ENCODE results near the gene BRSK2.

Gene BRSK2

DNA sequence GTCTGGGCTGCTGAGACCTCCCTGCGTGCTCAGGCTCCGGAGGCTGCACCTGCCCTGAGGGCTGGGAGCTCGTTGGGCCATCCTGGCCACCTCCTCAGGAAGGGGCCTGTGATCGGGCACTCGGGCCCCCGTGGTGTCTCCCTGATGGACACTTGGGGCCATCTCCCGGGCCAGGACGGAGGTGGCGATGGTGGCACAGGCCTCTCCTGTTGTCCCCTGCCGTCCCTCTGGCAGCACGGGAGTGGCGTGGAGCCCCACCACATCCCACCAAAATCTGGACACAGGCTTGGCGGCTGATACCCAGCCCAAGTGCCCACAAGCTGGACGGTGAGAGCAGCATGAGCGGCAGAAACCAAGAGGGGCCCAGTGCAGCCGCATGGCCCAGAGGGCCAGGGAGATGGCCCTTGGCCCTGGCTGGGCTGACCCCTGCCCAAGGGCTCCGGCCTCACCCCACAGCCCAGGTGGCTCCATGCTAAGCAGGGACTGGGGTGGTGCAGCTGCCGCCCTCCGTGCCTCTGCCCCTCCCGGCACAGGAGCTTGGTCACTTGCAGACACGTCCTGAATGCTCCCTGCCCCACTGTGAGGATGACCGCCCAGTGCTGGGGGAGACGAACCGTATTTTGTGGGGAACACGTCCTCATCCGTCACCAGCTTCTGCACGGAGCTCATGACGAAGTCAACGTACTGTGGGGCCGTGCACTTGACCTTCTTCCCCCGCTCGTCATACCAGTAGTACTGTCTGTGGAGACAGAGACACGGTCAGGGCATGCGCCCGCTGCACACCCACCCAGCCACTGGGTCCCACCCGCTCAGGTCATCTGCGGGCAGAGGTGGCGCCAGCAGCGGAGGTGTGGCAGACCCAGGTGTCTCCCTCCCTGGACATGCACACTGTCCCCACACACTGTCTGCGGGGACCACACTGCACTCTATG, 81.2 kb downstream of the BRSK2 start:
- no peak for ATAC-seq
- no peak for TF ChIP-seq SNAI2 (CRISPR knock-in tag; IDR thresholded peaks at IDR 0.05)
- no peak for TF ChIP-seq ZC3H10 (CRISPR knock-in tag; IDR thresholded peaks at IDR 0.05)
- TF ChIP-seq RARB (CRISPR knock-in tag; IDR thresholded peaks at IDR 0.05) = no peak
- TF ChIP-seq, protein P1, sequence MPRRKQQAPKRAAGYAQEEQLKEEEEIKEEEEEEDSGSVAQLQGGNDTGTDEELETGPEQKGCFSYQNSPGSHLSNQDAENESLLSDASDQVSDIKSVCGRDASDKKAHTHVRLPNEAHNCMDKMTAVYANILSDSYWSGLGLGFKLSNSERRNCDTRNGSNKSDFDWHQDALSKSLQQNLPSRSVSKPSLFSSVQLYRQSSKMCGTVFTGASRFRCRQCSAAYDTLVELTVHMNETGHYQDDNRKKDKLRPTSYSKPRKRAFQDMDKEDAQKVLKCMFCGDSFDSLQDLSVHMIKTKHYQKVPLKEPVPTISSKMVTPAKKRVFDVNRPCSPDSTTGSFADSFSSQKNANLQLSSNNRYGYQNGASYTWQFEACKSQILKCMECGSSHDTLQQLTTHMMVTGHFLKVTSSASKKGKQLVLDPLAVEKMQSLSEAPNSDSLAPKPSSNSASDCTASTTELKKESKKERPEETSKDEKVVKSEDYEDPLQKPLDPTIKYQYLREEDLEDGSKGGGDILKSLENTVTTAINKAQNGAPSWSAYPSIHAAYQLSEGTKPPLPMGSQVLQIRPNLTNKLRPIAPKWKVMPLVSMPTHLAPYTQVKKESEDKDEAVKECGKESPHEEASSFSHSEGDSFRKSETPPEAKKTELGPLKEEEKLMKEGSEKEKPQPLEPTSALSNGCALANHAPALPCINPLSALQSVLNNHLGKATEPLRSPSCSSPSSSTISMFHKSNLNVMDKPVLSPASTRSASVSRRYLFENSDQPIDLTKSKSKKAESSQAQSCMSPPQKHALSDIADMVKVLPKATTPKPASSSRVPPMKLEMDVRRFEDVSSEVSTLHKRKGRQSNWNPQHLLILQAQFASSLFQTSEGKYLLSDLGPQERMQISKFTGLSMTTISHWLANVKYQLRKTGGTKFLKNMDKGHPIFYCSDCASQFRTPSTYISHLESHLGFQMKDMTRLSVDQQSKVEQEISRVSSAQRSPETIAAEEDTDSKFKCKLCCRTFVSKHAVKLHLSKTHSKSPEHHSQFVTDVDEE (CRISPR knock-in tag; IDR thresholded peaks at IDR 0.05) = no peak
- TF ChIP-seq, protein P2, sequence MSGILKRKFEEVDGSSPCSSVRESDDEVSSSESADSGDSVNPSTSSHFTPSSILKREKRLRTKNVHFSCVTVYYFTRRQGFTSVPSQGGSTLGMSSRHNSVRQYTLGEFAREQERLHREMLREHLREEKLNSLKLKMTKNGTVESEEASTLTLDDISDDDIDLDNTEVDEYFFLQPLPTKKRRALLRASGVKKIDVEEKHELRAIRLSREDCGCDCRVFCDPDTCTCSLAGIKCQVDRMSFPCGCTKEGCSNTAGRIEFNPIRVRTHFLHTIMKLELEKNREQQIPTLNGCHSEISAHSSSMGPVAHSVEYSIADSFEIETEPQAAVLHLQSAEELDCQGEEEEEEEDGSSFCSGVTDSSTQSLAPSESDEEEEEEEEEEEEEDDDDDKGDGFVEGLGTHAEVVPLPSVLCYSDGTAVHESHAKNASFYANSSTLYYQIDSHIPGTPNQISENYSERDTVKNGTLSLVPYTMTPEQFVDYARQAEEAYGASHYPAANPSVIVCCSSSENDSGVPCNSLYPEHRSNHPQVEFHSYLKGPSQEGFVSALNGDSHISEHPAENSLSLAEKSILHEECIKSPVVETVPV (CRISPR knock-in tag; IDR thresholded peaks at IDR 0.05) = no peak
- no peak for TF ChIP-seq ISL1 (CRISPR knock-in tag; IDR thresholded peaks at IDR 0.05)
- no peak for TF ChIP-seq GLIS3 (CRISPR knock-in tag; IDR thresholded peaks at IDR 0.05)
- TF ChIP-seq TOX (CRISPR knock-in tag; IDR thresholded peaks at IDR 0.05; ENCODE audit: borderline replicate concordance) = no peak
- TF ChIP-seq PPARA (CRISPR knock-in tag; IDR thresholded peaks at IDR 0.05; ENCODE audit: borderline replicate concordance) = no peak
- no peak for TF ChIP-seq TCF4 (CRISPR knock-in tag; IDR thresholded peaks at IDR 0.05; ENCODE audit: borderline replicate concordance)
- no peak for TF ChIP-seq CSDC2 (CRISPR knock-in tag; IDR thresholded peaks at IDR 0.05)
- TF ChIP-seq ZFP30 (CRISPR knock-in tag; IDR thresholded peaks at IDR 0.05) = no peak

DNA sequence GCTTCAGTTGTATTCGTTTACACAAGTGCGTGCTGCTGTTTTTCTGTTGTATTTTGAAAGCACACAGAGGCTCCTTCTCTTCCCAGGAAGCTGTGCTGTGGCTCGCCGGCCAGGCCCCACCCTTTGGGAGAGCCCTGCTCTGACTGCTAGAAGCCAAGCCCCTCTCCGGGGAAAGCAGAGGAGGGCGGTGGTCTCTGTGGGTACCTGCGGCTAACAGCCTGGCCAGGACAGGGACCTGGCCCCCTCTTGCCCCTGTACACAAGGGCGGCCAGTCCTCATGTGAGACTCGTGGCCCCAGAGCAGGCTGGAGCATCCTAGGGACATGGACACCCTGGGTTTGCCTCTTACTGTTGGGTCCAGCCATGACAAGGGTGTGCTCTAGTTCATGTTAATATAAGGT, 82.0 kb downstream of the BRSK2 start:
- TF ChIP-seq, protein P3, sequence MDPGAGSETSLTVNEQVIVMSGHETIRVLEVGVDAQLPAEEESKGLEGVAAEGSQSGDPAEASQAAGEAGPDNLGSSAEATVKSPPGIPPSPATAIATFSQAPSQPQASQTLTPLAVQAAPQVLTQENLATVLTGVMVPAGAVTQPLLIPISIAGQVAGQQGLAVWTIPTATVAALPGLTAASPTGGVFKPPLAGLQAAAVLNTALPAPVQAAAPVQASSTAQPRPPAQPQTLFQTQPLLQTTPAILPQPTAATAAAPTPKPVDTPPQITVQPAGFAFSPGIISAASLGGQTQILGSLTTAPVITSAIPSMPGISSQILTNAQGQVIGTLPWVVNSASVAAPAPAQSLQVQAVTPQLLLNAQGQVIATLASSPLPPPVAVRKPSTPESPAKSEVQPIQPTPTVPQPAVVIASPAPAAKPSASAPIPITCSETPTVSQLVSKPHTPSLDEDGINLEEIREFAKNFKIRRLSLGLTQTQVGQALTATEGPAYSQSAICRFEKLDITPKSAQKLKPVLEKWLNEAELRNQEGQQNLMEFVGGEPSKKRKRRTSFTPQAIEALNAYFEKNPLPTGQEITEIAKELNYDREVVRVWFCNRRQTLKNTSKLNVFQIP (CRISPR knock-in tag; IDR thresholded peaks at IDR 0.05; ENCODE audit: borderline replicate concordance, low read depth) = no peak
- TF ChIP-seq, protein P2 (CRISPR knock-in tag; IDR thresholded peaks at IDR 0.05) = no peak
- TF ChIP-seq ZNF8 (CRISPR knock-in tag; IDR thresholded peaks at IDR 0.05) (no peak), PPARA (CRISPR knock-in tag; IDR thresholded peaks at IDR 0.05; ENCODE audit: borderline replicate concordance) (no peak), TOX (CRISPR knock-in tag; IDR thresholded peaks at IDR 0.05; ENCODE audit: borderline replicate concordance) (no peak), OSR1 (CRISPR knock-in tag; IDR thresholded peaks at IDR 0.05) (no peak), ZNF565 (CRISPR knock-in tag; conservative IDR thresholded peaks at IDR 0.05; ENCODE audit: low read depth) (no peak), BACH2 (CRISPR knock-in tag; IDR thresholded peaks at IDR 0.05; ENCODE audit: borderline replicate concordance) (no peak), ESRRG (CRISPR knock-in tag; IDR thresholded peaks at IDR 0.05) (no peak), ZFP3 (CRISPR knock-in tag; IDR thresholded peaks at IDR 0.05) (no peak), RARB (CRISPR knock-in tag; IDR thresholded peaks at IDR 0.05) (no peak)
- TF ChIP-seq, protein P4, sequence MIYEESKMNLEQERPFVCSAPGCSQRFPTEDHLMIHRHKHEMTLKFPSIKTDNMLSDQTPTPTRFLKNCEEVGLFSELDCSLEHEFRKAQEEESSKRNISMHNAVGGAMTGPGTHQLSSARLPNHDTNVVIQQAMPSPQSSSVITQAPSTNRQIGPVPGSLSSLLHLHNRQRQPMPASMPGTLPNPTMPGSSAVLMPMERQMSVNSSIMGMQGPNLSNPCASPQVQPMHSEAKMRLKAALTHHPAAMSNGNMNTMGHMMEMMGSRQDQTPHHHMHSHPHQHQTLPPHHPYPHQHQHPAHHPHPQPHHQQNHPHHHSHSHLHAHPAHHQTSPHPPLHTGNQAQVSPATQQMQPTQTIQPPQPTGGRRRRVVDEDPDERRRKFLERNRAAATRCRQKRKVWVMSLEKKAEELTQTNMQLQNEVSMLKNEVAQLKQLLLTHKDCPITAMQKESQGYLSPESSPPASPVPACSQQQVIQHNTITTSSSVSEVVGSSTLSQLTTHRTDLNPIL (CRISPR knock-in tag; IDR thresholded peaks at IDR 0.05; ENCODE audit: low read depth) = no peak

More for the DNA sequence above, 82.0 kb downstream of the BRSK2 start:
- no peak for ATAC-seq

Measured in SK-N-SH treated with all-trans-retinoic acid at 6 μM for 48 hours (cell line).